GM23248 (cell line): ENCODE measurements around the gene JARID2.

Experiments used
- EZH2 ChIP-seq: fragments of 200-600 bp; sonication (generic); IDR thresholded peaks from 2 replicates; pipeline ENCODE4 v1.6.1; 2018; ENCODE audit warnings: antibody characterized with exemption, mild to moderate bottlenecking; ENCODE audit not compliant: insufficient read depth, poor library complexity, severe bottlenecking
- EZH2phosphoT487 ChIP-seq: fragments of 200-600 bp; sonication (generic); IDR thresholded peaks from 2 replicates; pipeline ENCODE4 v1.6.1; 2018; ENCODE audit warnings: antibody characterized with exemption, moderate library complexity, mild to moderate bottlenecking, low read depth; ENCODE audit not compliant: insufficient read depth

- TF ChIP-seq EZH2 (no peak), EZH2phosphoT487 (no peak)
These were observed 323.4 kb downstream of the JARID2 start for GRCh38 chr6:15569035-15569995.
